Lower lobe of right lung (tissue), 2 donors: ENCODE measurements around the gene SCNN1G. TPM values are rescaled to one million over a fixed set of nuclear protein-coding genes. Genes with fewer than 3 reads are reported as not detected.

ENCODE experiments used
- ATAC-seq, 2 donors: fragments of 200-7000 bp; cut with Tn5 transposase; one replicate each; pipeline ENCODE4 v1.9.1; 2020 to 2022; ENCODE audit warnings: mild to moderate bottlenecking in 2 of 2, moderate library complexity in 2 of 2
- DNase-seq: peaks from one replicate; pipeline ENCODE4 v3.0.0-alpha.2; 2020
- H3K27ac ChIP-seq: fragments of 200-600 bp; one replicate; pipeline ENCODE4 v1.8.0; 2022
- H3K27me3 ChIP-seq: fragments of 200-600 bp; one replicate; pipeline ENCODE4 v1.8.0; 2022; ENCODE audit warnings: low read depth
- H3K36me3 ChIP-seq: fragments of 200-600 bp; one replicate; pipeline ENCODE4 v1.8.0; 2022; ENCODE audit warnings: mild to moderate bottlenecking
- H3K4me1 ChIP-seq: fragments of 200-600 bp; one replicate; pipeline ENCODE4 v1.8.0; 2022
- H3K4me3 ChIP-seq: fragments of 200-600 bp; one replicate; pipeline ENCODE4 v1.8.0; 2022; ENCODE audit warnings: mild to moderate bottlenecking
- H3K9me3 ChIP-seq: fragments of 200-600 bp; one replicate; pipeline ENCODE4 v1.8.0; 2022
- intact Hi-C: fragments of 100-400 bp; cut with DNase I; formaldehyde crosslinking; loops from one replicate; pipeline ENCODE4 v1.11.0; 2022
- total RNA-seq: library from RNA; stranded (reverse); fragmentation: NEBNext Ultra II Directional; extraction: Animal tissue kit (Norgen Biotek cat#: 25700); gene quantifications from one replicate; pipeline ENCODE4 v1.2.1, GENCODE V29; 2021
- TF ChIP-seq, protein P1 (sequence below): fragments of 200-600 bp; IDR thresholded peaks from one replicate; pipeline ENCODE4 v1.8.0; 2022; ENCODE audit warnings: antibody characterized with exemption, mild to moderate bottlenecking
- donor health status: DM: no; HTN: yes; CAD: no; lungs with severe emphysema.

Gene SCNN1G
- total RNA-seq, 1 donor from 2014 or later, result 7.6 TPM

DNA sequence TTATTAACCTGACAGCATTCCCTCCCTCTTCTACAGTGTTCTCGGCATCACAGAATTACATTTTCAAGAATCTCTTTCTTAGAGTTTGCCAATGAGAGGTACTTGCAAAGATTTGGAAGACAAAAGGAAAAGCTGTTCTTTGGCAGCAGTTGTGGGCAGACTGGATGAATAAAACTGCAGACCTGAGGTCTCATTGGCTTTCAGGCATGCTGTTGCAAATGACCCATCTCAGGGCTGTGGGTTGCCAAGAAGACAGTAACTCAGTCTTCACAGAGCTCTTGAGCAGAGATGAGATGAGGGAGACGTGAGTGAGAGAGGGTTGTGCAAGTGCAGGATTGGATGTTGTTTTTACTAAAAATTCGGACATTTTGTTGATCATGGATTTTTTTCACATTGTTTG is 22.0 kb upstream of the SCNN1G start:
- no peak for DNase-seq
- H3K4me3 ChIP-seq, result no peak overlapping the region
- H3K27ac ChIP-seq, result no peak overlapping the region
- intact Hi-C loops, result no loop called here
- TF ChIP-seq, protein P1, sequence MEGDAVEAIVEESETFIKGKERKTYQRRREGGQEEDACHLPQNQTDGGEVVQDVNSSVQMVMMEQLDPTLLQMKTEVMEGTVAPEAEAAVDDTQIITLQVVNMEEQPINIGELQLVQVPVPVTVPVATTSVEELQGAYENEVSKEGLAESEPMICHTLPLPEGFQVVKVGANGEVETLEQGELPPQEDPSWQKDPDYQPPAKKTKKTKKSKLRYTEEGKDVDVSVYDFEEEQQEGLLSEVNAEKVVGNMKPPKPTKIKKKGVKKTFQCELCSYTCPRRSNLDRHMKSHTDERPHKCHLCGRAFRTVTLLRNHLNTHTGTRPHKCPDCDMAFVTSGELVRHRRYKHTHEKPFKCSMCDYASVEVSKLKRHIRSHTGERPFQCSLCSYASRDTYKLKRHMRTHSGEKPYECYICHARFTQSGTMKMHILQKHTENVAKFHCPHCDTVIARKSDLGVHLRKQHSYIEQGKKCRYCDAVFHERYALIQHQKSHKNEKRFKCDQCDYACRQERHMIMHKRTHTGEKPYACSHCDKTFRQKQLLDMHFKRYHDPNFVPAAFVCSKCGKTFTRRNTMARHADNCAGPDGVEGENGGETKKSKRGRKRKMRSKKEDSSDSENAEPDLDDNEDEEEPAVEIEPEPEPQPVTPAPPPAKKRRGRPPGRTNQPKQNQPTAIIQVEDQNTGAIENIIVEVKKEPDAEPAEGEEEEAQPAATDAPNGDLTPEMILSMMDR, result no peak
- H3K9me3 ChIP-seq, result no peaks in the 10 kb centered on the region
- ATAC-seq, result no peak
- no peaks in the 10 kb centered on the region for H3K36me3 ChIP-seq
- H3K27me3 ChIP-seq, result no peaks in the 10 kb centered on the region
- H3K4me1 ChIP-seq, result no peaks in the 10 kb centered on the region

DNA sequence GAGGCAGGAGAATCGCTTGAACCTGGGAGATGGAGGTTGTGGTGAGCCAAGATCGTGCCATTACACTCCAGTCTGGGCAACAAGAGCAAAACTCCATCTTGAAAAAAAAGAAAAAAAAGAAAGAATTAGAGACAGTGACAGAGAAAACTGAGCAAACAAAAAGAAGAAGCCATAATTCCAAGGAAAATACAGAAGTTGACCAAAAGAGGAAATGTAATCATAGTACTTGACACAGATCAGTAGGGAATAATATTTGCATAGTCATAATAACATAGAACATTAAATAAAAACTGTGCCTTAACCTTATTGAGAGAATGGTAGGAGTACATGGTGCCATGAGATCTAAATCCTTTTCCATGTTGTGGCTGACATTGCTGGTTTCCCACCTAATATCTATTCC is 18.6 kb upstream of the SCNN1G start:
- peaks cover 7% of the 10 kb centered on the region for H3K27me3 ChIP-seq
- ATAC-seq, result no peak
- no peaks in the 10 kb centered on the region for H3K4me1 ChIP-seq
- TF ChIP-seq, protein P1, result no peak
- no peak overlapping the region for H3K27ac ChIP-seq
- intact Hi-C loops, result no loop called here
- H3K9me3 ChIP-seq, result no peaks in the 10 kb centered on the region
- H3K4me3 ChIP-seq, result no peak overlapping the region
- no peaks in the 10 kb centered on the region for H3K36me3 ChIP-seq
- DNase-seq, result no peak

DNA sequence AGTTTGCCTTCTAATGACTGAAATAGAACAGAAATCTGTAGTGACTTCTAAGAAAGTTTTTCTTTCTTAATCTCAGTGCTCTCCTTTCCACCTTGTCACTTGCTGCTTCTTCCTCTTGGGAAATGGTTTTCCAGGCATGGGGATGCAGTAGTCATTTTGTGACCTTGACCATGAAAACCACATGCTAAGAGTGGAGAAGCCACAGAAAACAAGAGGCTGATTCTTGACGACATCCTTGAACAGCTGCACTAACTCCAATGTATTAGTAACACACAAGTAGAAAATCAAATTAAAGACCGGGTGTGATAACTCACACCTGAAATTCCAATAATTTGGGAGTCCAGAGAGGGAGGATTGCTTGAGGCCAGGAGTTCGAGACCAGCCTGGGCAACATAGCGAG is 17.8 kb upstream of the SCNN1G start:
- H3K27ac ChIP-seq, result no peak overlapping the region
- no peak overlapping the region for H3K4me3 ChIP-seq
- intact Hi-C loops, result no loop called here
- no peaks in the 10 kb centered on the region for H3K36me3 ChIP-seq
- peaks cover 7% of the 10 kb centered on the region for H3K27me3 ChIP-seq
- DNase-seq (no peak), ATAC-seq (no peak)
- TF ChIP-seq, protein P1, result no peak
- no peaks in the 10 kb centered on the region for H3K9me3 ChIP-seq
- H3K4me1 ChIP-seq, result no peaks in the 10 kb centered on the region

DNA sequence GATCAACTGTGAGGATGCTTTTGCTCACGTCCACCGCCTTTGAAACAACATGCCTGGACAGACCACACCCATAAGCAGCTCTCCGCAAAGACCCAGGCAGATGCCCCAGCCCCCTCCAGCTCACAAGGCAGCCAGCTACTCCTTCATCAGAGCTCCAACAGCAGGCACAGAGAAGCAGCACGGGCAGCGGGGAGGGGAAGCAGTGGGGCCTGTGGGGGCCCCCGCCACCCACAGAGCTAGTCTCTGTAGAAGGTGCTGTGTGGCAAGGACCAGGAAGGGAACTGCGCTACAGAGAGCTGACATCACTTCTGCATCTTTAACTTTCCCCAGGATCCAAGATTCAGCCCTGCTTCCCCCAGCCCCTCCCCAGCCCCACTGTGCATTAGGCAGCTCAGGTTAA is 10.0 kb upstream of the SCNN1G start:
- intact Hi-C loops, result no loop called here
- Histone ChIP-seq H3K4me3 (no peak overlapping the region), H3K9me3 (no peaks in the 10 kb centered on the region), H3K4me1 (no peaks in the 10 kb centered on the region), H3K27me3 (no peaks in the 10 kb centered on the region), H3K36me3 (no peaks in the 10 kb centered on the region), H3K27ac (no peak overlapping the region)
- TF ChIP-seq, protein P1, result no peak
- ATAC-seq (no peak), DNase-seq (no peak)

DNA sequence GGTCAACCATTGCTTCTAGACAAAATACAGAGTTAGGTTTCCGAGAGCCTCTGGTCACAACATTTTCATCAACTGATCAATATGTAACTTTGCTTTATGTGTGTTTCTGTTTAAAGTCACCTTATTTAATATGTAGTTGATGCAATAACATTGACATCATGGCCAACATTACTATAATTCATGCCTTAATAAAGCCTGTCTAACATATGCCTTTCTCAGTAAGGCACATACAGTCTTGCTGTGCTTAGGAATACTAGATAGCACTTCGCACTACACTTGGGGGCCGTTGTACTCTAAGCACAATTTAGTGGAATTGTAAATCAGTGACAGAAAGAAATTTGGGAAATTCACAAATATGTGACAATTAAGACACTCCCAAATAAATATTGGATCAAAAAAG is 9.6 kb upstream of the SCNN1G start:
- H3K36me3 ChIP-seq, result no peaks in the 10 kb centered on the region
- DNase-seq, result no peak
- H3K9me3 ChIP-seq, result no peaks in the 10 kb centered on the region
- ATAC-seq, result no peak
- no peaks in the 10 kb centered on the region for H3K27me3 ChIP-seq
- no peaks in the 10 kb centered on the region for H3K4me1 ChIP-seq
- intact Hi-C loops, result no loop called here
- TF ChIP-seq, protein P1, result no peak
- no peak overlapping the region for H3K4me3 ChIP-seq
- H3K27ac ChIP-seq, result no peak overlapping the region

DNA sequence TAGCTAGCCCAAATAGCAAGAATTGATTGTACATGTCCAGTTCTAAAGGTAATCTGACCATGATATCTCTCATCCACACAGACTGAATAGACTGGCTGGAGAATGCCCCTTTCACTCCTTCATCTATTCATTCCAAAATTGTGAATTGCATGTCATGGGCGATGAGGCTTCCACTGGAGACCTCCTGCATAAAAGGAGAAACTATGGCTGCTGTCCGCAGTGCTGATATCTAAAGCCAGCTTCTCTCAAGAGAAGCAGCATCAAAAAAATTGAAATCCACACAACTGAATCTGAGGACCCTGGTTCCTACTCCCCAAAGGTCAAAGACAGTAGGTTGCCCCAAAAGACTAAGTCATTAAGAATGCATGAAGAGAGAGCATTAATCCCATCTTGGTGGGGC is 7.9 kb upstream of the SCNN1G start:
- Histone ChIP-seq H3K27ac (no peak overlapping the region), H3K9me3 (no peaks in the 10 kb centered on the region), H3K27me3 (peaks cover under 1% of the 10 kb centered on the region), H3K4me3 (no peak overlapping the region), H3K36me3 (no peaks in the 10 kb centered on the region), H3K4me1 (no peaks in the 10 kb centered on the region)
- no peak for ATAC-seq
- DNase-seq, result no peak
- TF ChIP-seq, protein P1, result no peak
- intact Hi-C loops, result no loop called here
